ENCODE data around the gene GRAP2. TPM values are rescaled to one million over a fixed set of nuclear protein-coding genes. Genes with fewer than 3 reads are reported as not detected.

GRAP2 gene
- total and polyA plus RNA-seq, 2 of the 4 experiments (the other 2 are of a cell fraction) = not detected

DNA sequence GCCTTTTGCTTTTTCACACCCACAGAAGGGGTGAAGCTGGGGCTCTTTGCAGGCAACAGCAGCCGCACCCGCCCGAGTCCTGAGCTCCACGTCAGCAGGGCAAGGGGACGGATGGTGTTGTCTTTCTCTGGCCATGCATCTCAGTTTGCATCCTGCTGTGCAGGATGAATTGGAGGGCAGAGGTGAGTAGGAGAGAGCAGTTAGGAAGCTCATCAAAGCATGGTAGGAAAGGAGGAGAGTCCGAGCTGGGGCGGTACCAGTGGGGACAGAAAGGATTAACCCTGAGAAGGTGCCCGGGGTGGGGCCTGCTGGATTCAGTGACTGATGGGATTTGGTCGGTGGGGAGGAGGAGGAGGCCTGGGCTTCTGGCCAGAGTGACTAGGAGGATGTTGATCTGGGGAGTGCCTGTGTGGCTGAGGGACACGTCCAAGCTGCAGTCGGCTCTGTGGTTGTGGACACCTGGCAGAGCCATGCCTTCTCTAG, 108.4 kb downstream of the GRAP2 start:
- H2AFZ ChIP-seq (replicated peaks; ENCODE audit: low read length, poor library complexity) = peak overlapping the region; percentile 49
- H2AK9ac ChIP-seq (replicated peaks; ENCODE audit: low read depth, low read length, poor library complexity) = no peak overlapping the region
- H3K79me1 ChIP-seq (ENCODE audit: low read depth in 1 of 2, low read length in 2 of 2) = no peaks in the 10 kb centered on the region
- 10% methylated on average over 8 of the region's 11 CpGs; no CpG with 5 or more reads in 1 of the 2 experiments for WGBS, 2 experiments (ENCODE audit: extremely low coverage in 2 of 2, insufficient read length in 1 of 2)
- H3K36me3 ChIP-seq (ENCODE audit: control insufficient read depth, insufficient read depth, low read length) = no peaks in the 10 kb centered on the region
- H2BK120ac ChIP-seq (ENCODE audit: low read depth, low read length) = no peak overlapping the region
- intact Hi-C loops (cut with micrococcal nuclease) = no loop called here
- no peak overlapping the region for H3K27ac ChIP-seq (ENCODE audit: insufficient read depth, low read length)
- no peak overlapping the region for H3K9ac ChIP-seq (ENCODE audit: low read depth, low read length)
- in situ Hi-C loops (cut with MboI; ENCODE audit: low sequenced_read_pairs) = no loop called here
- H3K56ac ChIP-seq (ENCODE audit: extremely low read depth, insufficient read depth, low read length) = no peak overlapping the region
- no peak overlapping the region for H2BK20ac ChIP-seq (ENCODE audit: low read depth, low read length)
- H3K4ac ChIP-seq (ENCODE audit: low read depth, low read length) = no peak overlapping the region
- H2BK15ac ChIP-seq (ENCODE audit: low read depth, low read length) = no peak overlapping the region
- H3K4me2 ChIP-seq (ENCODE audit: low read depth, low read length) = no peak overlapping the region
- H3K9me3 ChIP-seq (ENCODE audit: control insufficient read depth, insufficient read depth, low read length) = no peaks in the 10 kb centered on the region
- H4K8ac ChIP-seq (ENCODE audit: low read depth in 2 of 2, low read length in 2 of 2) = no peak overlapping the region
- H3K14ac ChIP-seq (replicated peaks; ENCODE audit: low read depth, low read length) = no peak overlapping the region
- DNase-seq (peak; percentile 16), ATAC-seq (ENCODE audit: low read depth) (no peak)
- CTCF ChIA-PET = no interaction called here
- H3K4me3 ChIP-seq (ENCODE audit: insufficient read depth, low read depth, low read length) = no peak overlapping the region
- no peaks in the 10 kb centered on the region for H3K4me1 ChIP-seq (ENCODE audit: control insufficient read depth, insufficient read depth, low read length)
- no peak overlapping the region for H3K18ac ChIP-seq (ENCODE audit: low read depth, low read length)
- POLR2A ChIA-PET (ENCODE audit: unreplicated experiment) = no interaction called here
- H3K23ac ChIP-seq (ENCODE audit: low read depth, low read length) = no peak overlapping the region
- H3K27me3 ChIP-seq (ENCODE audit: control insufficient read depth, insufficient read depth, low read length) = peaks cover 62% of the 10 kb centered on the region
- no TSS peak for BruUV-seq (replicated peaks)
- TF ChIP-seq MAFK (IDR thresholded peaks at IDR 0.05; ENCODE audit: low read depth, low read length) (no peak), CHD1 (IDR thresholded peaks at IDR 0.05; ENCODE audit: low read depth, low read length) (no peak), SMC3 (IDR thresholded peaks at IDR 0.05; ENCODE audit: low read depth, low read length) (no peak), NFE2L2 (IDR thresholded peaks at IDR 0.05; ENCODE audit: low read depth, low read length) (no peak), RFX5 (IDR thresholded peaks at IDR 0.05; ENCODE audit: low read depth, low read length) (no peak), CEBPB (IDR thresholded peaks at IDR 0.05; ENCODE audit: low read depth, low read length) (no peak), MAZ (IDR thresholded peaks at IDR 0.05; ENCODE audit: borderline replicate concordance, low read depth, low read length) (no peak), RAD21 (IDR thresholded peaks at IDR 0.05; ENCODE audit: low read length) (no peak), MXI1 (IDR thresholded peaks at IDR 0.05; ENCODE audit: borderline replicate concordance, low read depth, low read length) (no peak), POLR2A (IDR thresholded peaks at IDR 0.05; ENCODE audit: low read depth, low read length) (no peak), FOS (IDR thresholded peaks at IDR 0.05; ENCODE audit: low read depth, low read length) (no peak), RCOR1 (IDR thresholded peaks at IDR 0.05; ENCODE audit: insufficient replicate concordance, low read length) (no peak), BHLHE40 (IDR thresholded peaks at IDR 0.05; ENCODE audit: low read depth, low read length) (no peak)
- TF ChIP-seq, protein P1, sequence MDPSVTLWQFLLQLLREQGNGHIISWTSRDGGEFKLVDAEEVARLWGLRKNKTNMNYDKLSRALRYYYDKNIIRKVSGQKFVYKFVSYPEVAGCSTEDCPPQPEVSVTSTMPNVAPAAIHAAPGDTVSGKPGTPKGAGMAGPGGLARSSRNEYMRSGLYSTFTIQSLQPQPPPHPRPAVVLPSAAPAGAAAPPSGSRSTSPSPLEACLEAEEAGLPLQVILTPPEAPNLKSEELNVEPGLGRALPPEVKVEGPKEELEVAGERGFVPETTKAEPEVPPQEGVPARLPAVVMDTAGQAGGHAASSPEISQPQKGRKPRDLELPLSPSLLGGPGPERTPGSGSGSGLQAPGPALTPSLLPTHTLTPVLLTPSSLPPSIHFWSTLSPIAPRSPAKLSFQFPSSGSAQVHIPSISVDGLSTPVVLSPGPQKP (IDR thresholded peaks at IDR 0.05; ENCODE audit: borderline replicate concordance, low read depth, low read length) = no peak
- TF ChIP-seq, protein P2, sequence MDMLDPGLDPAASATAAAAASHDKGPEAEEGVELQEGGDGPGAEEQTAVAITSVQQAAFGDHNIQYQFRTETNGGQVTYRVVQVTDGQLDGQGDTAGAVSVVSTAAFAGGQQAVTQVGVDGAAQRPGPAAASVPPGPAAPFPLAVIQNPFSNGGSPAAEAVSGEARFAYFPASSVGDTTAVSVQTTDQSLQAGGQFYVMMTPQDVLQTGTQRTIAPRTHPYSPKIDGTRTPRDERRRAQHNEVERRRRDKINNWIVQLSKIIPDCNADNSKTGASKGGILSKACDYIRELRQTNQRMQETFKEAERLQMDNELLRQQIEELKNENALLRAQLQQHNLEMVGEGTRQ (IDR thresholded peaks at IDR 0.05; ENCODE audit: low read depth, low read length) = no peak
- TF ChIP-seq, protein P3, sequence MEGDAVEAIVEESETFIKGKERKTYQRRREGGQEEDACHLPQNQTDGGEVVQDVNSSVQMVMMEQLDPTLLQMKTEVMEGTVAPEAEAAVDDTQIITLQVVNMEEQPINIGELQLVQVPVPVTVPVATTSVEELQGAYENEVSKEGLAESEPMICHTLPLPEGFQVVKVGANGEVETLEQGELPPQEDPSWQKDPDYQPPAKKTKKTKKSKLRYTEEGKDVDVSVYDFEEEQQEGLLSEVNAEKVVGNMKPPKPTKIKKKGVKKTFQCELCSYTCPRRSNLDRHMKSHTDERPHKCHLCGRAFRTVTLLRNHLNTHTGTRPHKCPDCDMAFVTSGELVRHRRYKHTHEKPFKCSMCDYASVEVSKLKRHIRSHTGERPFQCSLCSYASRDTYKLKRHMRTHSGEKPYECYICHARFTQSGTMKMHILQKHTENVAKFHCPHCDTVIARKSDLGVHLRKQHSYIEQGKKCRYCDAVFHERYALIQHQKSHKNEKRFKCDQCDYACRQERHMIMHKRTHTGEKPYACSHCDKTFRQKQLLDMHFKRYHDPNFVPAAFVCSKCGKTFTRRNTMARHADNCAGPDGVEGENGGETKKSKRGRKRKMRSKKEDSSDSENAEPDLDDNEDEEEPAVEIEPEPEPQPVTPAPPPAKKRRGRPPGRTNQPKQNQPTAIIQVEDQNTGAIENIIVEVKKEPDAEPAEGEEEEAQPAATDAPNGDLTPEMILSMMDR (conservative IDR thresholded peaks at IDR 0.05; ENCODE audit: low read depth, low read length) = no peak
- no peaks in the 10 kb centered on the region for H3K9me1 ChIP-seq (ENCODE audit: insufficient read depth, low read length)
- H2AK5ac ChIP-seq (ENCODE audit: low read depth, low read length) = no peak overlapping the region
- no peak overlapping the region for H4K91ac ChIP-seq (ENCODE audit: insufficient read depth, low read depth, low read length)
- H4K5ac ChIP-seq (ENCODE audit: low read depth, low read length) = no peak overlapping the region
- no peak overlapping the region for H2BK5ac ChIP-seq (ENCODE audit: low read depth, low read length, poor library complexity, severe bottlenecking)
- H4K20me1 ChIP-seq (ENCODE audit: insufficient read depth, low read length) = no peaks in the 10 kb centered on the region
- dilution Hi-C loops (cut with HindIII; ENCODE audit: low sequenced_read_pairs, unreplicated experiment) = no loop called here
